RPMI7951 (cell line): ENCODE data around the gene C22orf39. TPM values are rescaled to one million over a fixed set of nuclear protein-coding genes. Genes with fewer than 3 reads are reported as not detected.

Experiments used
- DNase-seq: peaks from one replicate; pipeline ENCODE4 v3.0.0-alpha.2; 2012; ENCODE audit warnings: low read depth
- total RNA-seq: library from RNA; depleted of rRNA; stranded (reverse); fragments of >200 nt; shearing (Covaris generic); gene quantifications from 2 replicates; pipeline ENCODE4 v1.2.3, GENCODE V29; 2014; rRNA removed

Gene C22orf39, protein sequence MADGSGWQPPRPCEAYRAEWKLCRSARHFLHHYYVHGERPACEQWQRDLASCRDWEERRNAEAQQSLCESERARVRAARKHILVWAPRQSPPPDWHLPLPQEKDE
- 19.9 and 25.0 TPM in 2 replicates for total RNA-seq

DNA sequence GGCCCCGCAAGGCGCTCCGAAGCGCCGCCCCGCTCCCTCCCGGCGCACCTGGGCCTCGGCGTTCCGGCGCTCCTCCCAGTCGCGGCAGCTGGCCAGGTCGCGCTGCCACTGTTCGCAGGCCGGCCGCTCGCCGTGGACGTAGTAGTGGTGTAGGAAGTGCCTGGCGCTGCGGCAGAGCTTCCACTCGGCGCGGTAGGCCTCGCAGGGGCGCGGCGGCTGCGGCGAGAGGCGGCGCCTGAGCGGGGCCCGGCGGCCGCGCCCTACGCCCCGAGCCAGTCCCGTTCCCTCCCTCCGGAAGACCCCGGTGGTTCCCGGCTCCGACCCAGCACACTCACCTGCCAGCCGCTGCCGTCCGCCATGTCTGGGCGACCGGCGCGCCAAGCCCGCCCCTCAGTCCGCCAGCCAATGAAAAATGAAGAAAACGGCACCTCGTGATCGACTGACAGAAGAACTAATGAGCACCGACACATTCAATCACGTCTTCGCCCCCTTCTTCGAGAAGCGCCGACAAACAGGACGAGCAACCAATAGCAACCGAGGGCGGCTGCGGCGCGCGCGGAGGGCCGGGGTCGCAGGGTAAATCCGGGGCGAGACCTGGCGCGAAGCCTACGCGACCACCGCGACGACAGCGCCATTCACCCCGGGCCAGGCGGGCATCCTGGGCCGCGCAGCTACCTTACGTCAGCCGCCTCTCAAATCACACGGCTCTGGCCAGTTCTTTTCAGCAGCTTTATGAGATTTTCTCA lies at the start of gene C22orf39:
Gene C22orf39 (minus strand): TSS at position 382 of the 746 bp plus-strand sequence. CDS start 23 bp downstream, at position 359.
- DNase-seq: peak; percentile 88

DNA sequence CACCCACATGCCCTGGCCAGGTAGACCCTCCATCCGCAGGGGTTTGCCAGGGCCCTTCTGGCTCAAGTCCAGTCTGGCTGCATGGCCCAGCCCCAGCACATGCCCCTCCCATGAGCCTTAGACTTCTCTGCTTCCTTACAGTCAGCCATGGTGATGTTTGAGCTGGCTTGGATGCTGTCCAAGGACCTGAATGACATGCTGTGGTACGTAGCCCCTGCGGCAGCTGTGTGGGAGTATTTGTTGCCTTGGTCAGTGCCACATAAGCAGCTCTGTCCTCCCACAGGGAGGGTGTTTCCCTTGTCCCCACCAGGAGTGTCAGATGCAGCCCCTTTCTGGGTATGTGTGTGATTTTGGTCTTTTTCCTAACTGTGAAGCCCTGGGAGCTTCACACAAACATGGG lies 49.7 kb upstream of the C22orf39 start:
- DNase-seq: peak; percentile 63

DNA sequence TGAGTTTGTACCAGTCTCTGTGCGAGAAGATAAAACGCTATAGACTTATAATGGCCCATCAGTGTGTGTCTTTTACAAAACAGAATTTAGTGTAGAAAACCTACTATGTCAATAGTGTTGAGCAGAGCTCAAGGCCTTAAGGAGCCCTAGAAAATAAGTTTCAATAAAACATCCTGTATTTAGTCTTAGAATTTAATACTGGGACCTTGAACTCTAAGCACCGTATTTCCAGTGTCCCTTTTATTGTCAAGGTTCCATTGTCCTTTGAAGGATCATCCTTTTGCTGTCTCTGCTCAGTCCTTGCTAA lies 48.8 kb upstream of the C22orf39 start:
- no peak for DNase-seq

DNA sequence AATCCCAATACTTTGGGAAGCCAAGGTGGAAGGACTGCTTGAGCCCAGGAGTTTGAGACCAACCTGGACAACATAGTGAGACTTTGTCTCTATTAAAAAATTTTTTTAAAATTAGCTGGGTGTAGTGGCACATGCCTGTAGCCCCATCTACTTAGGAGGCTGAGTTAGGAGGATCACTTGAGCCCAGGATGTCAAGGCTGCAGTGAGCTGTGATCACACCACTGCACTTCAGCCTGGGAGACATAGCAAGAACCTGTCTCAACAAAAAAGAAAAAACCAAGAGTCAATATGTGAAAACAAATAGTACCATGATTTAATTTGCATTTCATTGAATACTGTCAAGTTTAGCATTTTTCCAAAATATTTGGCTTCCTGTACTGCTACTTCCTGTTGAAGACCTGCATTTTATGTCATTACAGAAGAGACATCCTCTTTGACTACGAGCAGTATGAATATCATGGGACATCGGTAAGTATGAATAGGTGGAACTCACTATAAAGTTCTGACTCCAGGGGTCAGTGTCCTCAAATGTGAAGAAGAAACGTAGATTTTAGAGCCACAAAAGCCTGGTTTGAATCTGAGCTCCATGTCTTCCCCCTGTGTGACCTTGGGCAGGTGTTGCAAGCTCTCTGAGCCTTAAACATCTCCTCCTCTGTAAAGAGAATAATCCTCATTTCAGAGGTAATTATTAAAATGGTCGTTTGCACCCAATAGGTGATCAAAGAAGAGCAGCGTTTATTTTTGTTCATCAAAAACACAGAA lies 48.2 kb upstream of the C22orf39 start:
- DNase-seq: peak; percentile 25

DNA sequence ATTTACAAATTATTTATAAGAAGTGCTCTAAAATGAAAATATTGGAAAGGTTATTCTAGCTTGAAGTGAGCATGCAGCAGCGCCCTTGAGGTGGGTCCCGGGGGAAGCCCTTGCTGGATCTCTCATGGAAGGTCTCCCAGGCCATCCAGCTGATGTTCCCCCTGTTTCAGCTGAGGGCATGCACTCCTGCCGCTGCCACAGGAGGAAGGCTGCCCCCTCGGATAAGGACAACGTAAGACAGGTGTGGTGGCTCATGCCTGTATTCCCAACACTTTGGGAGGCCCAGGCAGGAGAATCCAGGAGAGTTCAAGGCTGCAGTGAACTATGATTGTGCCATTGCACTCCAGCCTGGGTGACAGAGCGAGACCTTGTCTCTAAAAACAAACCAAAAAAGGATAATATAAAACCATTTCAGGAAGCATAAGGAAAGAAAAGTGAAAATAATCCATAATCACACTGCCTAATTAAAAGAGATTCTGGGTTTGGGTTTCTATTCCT lies 47.2 kb upstream of the C22orf39 start:
- DNase-seq: no peak

DNA sequence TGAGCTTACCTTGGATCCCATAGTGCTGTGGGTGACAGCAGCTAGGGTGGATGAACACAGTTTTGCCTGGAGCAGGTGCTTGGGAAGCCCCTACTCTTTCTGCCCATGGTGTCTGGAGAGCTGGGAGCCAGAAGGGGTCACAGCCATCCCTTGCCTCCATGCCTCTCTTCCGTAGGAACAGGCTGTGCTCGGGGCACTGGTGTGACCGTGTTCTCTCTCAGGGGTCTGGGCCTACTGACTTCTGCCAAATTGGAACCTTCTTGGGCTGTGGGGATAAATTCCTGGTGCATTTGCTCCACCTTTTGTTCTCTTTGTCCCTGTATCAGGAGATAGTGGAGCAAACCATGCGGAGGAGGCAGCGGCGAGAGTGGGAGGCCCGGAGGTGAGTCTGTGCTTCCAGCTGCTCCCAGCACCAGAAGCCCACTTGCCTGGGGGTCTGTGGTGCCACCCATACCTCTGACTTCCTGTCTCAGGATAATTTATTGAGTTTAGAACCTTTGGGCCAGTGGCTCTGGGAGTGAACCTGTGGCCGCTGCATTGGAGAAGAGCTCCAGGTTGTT lies 46.6 kb upstream of the C22orf39 start:
- no peak for DNase-seq

DNA sequence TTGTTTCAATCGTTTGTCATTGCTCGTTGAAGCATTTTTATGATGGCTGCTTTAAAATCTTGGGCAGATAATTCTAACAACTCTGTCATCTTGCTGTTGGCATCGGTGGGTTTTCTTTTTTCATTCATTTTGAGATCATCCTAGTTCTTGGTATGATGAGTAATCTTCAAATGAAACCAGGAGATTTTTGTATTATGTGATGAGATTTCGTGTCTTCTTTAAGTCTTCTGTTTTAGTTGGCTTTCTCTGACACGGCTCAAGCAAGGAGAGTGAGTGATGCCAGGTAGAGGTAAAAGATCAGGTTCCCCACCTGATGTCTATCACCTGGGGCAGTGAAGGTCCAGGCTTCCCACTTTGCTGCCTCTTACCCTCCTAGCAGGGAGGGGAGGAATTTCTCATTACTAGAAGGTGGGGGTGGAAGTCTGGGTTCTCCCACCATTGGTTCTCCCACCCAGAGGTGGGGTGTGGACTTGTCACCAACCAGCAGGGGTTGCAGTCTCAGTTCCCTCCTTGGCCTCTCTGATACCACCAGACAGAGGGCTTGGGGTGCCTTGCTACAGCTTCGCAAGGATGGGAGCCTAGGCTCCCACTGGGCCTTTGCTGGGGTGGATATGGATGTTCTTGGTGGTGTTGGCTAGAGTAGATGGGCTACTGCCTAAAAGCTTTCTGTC lies 45.1 kb upstream of the C22orf39 start:
- no peak for DNase-seq

DNA sequence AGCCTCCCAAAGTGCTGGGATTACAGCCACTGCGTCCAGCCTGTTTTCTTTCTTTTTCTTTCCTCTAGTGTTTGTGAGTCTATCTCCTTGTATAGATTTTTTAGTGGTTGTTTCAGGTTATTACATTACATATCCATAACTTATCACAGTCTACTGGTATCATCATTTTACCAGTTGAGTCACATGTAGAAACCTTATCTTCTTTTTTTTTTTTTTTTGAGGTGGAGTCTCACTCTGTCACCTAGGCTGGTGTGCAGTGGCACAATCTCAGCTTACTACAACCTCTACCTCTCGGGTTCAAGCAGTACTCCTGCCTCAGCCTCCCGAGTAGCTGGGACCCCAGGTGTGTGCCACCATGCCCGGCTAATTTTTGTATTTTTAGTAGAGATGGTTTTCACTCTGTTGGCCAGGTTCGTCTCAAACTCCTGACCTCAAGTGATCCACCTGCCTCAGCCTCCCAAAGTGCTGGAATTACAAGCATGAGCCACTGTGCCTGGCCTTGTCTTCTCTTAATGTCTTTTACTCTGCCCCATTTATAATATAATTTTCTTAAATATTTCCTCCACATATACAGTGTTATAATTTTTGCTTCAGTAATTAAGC lies 43.2 kb upstream of the C22orf39 start:
- DNase-seq: no peak

DNA sequence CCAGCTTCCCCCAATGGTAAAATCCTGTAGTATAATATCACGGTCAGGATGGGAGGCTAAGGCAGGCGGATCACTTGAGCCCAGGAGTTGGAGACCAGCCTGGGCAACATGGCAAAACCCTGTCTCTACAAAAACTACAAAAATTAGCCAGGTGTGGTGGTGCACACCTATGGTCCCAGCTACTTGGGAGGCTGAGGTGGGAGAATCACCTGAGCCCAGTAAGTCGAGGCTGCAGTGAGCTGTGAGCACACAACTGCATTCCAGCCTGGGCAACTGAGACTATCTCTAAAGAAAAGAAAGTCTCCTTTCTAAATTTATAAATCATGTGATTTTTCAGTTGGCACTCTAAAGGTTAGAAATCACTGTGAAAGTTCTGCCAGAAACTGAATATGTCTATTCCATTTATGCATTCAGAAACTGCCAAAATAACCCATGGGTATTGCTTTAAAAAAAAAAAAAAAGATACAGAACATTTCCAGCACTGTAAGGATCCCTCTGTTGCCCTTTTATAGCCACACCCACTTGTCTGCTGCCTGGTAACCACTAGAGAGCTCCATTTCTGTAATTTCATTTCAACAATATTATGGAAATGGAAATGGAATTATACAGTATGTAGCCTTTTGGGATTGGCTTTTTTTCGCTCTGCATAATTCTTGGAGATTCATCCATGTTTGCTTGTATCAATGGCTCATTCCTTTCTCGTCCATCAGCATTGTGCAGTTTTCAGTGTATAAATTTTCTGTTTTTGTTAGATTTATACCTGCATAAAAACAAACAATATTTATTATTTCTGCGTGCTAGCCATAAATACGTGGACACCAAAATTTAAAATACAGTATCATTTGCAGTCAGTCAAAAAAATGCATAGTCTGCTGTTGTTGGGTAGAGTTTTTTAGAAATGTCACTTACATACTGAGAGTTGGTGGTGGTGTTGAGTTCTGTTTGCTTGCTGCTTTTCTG lies 41.7 kb upstream of the C22orf39 start:
- peak; percentile 17 for DNase-seq

DNA sequence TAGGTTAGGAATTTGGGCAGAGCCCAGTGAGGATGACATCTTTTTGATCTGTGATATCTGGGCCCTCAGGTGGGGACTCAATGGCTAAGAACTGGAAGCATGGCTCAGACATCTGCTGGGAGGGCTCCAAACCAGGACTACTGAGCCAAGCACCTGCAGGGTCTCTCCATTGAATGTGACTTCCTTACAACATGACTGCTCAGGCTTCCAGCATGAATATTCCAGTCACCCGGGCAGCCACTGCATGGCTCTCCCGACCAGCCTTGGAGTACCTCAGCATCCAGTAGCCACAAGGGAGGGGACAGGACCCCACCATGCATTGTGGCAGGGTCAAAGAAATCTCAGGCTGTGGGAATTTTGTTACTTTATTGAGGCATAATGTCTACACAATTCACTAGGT lies 40.8 kb upstream of the C22orf39 start:
- DNase-seq: no peak

DNA sequence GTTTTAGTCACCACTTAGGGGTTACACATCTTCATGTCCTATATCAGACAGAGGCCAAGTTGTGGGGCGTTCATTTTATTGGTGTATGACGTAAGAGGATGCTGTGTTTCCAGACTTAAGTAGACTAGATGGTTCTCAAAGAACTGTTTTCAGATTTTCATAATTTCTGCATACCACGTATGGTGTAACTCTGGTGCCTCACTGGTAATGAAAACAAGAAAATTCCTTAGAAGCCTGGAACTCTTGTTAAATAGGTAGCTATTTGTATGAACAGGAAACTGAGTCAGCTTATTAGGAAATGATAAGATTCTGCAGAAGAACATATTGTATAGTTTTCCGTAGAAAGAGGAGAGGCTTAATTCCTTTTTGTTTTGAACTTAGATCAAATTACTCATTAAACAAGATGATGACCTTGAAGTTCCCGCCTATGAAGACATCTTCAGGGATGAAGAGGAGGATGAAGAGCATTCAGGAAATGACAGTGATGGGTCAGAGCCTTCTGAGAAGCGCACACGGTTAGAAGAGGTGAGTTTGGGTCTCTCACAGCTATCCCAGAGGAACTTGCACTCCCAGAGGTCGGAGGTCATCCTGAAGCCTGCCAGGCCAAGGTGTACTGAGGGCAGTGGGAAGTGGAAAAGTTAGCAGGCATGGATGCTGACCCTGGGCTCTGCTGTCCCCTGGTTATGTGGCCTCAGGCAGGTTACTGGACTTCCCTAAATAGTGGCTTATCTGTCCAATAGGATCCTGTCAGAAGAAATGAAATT lies 36.2 kb upstream of the C22orf39 start:
- no peak for DNase-seq

DNA sequence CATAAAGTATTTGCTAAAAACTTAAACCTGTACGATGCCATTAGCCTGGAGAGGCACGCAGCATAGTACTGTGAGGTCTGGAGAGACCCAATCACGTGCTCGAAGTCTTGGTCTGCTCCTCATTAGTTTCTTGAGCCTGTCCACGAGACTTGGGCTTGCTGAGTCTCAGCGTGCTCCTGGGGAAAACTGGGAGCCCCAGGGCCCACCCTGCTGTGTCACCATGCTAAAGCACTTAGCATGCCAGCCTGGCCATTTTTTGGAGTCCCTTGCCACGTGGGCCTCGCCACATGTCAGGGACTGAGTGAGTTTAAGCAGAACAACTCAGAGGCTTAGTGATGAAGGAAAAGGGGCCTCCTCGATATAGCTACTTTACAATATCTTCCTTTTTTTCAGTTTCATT lies 34.8 kb upstream of the C22orf39 start:
- DNase-seq: no peak

DNA sequence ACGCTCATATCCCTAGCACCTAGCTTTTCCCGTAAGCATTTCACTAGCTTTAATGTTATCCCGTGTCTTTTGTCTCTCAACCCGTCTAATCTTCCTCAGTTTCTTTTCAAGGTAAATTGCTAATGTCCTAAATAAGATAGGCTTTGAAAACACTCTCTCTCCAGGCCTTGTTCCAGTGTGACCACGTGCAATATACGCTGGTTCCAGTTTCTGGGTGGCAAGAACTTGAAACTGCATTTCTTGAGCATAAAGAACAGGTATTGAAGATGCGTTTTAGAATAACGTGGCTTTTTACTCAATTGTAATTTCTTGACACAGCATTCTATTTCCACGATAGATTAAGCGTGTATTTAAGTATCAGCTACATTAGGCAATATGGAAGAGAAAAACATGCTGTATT lies 33.3 kb upstream of the C22orf39 start:
- no peak for DNase-seq

DNA sequence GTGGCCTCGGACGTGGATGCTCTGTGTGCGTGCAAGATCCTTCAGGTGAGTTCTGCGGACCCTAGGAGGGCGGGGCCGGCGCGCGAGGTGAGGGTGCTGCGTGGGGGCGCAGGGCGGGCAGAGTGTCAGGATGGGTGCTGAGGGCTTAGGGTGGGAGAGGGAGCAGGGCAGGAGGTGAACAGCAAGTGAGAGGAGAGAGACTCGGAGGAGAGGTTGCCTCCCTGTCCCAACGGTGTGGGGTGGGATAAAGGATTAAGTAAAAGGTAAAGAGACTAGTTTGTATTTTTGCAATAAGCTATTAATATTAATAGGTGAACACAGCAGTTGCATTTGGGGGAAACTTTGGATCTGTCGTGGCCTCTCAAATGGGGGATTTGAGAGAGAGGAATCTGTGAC lies 32.7 kb upstream of the C22orf39 start:
- DNase-seq: no peak

DNA sequence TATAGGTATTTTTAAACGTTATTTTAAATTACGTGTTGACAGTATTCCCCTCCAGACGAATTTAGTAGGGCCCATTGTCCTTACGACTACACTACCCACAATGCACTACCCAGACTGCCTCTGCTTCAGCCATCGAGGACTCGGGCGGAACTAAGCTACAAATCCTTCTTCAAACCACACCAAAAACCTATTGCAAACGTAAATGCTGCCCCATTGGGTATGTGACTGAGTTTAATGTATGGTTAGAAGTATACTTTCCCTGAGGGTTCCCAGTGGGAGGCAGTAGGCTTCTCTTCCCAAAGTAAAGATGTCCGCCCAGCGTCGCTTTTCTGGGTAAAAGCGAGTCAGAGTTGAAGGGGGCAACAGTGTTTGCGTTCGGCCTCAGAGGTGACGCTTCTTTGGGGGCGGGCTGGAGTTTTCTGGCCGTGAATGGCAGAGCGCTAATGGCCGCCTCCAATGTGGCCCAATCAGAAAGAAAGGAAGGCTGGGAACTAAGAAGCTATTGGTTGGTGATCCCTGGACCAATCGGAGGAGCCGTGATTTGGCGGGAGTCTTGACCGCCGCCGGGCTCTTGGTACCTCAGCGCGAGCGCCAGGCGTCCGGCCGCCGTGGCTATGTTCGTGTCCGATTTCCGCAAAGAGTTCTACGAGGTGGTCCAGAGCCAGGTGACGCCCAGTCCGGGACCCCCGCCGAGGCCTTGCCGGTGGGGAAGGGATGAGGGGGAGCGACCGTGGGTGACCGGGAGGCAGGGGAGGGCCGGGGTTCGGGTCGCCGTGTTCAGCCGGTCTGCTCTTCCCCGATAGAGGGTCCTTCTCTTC lies 32.1 kb upstream of the C22orf39 start, which contains the start of gene CDC45:
Gene CDC45 (plus strand): TSS at position 566 of the 818 bp plus-strand sequence. CDS start 49 bp downstream, at position 615.
- DNase-seq: peak; percentile 97

DNA sequence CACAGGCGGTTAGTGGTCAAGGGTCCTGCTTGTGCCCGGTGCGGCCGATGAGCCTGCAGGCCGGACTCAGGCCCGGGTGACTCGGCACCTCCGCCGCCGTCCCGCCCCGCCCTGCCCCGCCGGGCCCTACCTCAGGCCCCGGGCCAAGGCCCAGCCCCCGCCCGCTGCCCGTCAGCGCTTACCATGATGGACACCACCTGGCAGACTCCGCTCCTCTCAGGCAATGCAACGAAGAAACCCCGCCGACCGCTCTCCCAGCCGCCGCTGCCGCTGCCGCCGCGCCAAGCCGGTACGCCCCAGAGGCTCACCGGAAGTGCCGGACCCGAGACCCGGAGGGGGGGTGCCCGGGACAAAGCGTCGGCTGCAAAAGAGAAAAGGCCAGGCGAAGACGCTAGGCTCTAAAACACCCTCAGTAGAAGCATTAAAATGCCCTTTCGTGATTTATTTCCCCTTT lies 31.4 kb upstream of the C22orf39 start, which contains the start of gene UFD1:
Gene UFD1 (minus strand): TSS at position 293 of the 454 bp plus-strand sequence. CDS start 108 bp downstream, at position 185.
- DNase-seq: peak; percentile 76

DNA sequence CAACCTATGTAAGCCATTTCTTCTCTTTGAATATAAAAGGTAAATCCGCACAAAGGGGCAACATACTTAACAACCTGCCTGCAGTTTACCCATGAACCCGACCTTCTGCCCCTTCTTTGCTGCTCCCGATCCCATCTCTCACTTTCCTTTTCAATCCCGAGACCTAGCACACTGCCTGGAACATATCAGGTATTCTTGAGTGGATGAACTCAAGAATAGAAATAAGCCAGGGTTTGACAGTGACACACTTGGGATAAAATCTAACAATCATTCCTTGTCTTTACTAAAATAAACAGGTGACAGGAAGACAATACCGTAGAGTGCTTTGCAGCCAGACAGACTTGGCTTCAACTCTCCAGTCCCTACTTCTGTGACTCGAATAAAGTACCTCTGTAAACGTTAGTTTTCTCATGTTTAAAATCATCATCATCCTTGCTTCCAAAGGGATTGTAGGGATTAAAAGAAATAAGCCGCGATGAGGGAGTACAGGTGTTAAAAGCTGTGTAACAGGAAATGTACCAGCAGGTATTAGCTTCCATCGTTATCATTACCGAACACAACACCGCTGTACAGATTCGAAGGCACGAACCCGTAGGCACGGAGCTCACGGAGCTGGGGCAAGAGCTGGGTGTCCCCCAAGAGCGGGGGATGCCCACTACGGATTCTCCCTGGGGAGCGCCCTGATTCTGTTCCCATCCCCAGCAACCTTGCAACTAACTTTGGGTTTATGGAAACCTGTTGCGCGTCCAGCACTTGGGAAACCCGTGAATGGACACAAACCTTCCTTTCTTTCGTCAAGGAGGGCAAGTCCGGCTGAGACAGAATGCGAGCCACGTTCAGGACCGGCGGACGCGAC lies 30.8 kb upstream of the C22orf39 start:
- no peak for DNase-seq
